IMR-90 (cell line): Measurements from ENCODE around the gene WDR91. TPM values are rescaled to one million over a fixed set of nuclear protein-coding genes. Genes with fewer than 3 reads are reported as not detected.

ENCODE experiments used
- ATAC-seq: fragments of 200-7000 bp; cut with Tn5 transposase; 2 replicates; pipeline ENCODE4 v1.9.1; 2020; ENCODE audit warnings: low read depth, mild to moderate bottlenecking, moderate library complexity
- BruUV-seq: library from RNA; stranded (reverse); fragments of 400-500 nt; replicated peaks from 2 replicates; lab custom pipeline; 2021; lab: Mats Ljungman, UMichigan
- CTCF ChIA-PET: fragments of 300-600 bp; formaldehyde crosslinking; extraction: SDS; loops from one replicate; lab custom pipeline; 2021; ENCODE audit warnings: antibody characterized with exemption; lab: Yijun Ruan, JAX
- POLR2A ChIA-PET: fragments of 300-600 bp; sonication (Branson Sonifier 250); formaldehyde crosslinking; loops from one replicate; lab custom pipeline; 2022; ENCODE audit warnings: antibody characterized with exemption; ENCODE audit not compliant: unreplicated experiment; lab: Charles Lee
- DNase-seq: peaks from one replicate; pipeline ENCODE4 v3.0.0; 2013
- H2AFZ ChIP-seq: replicated peaks from 2 replicates; pipeline ENCODE3; 2013; ENCODE audit warnings: low read length, mild to moderate bottlenecking; ENCODE audit not compliant: poor library complexity
- H2AK5ac ChIP-seq: 2 replicates; pipeline ENCODE4 v1.6.1; 2013; ENCODE audit warnings: low read depth, low read length, inconsistent platforms
- H2AK9ac ChIP-seq: replicated peaks from 2 replicates; pipeline ENCODE3; 2013; ENCODE audit warnings: mild to moderate bottlenecking, low read depth, low read length, moderate library complexity; ENCODE audit not compliant: poor library complexity
- H2BK120ac ChIP-seq: 2 replicates; pipeline ENCODE4 v1.6.1; 2013; ENCODE audit warnings: low read depth, low read length, inconsistent platforms
- H2BK15ac ChIP-seq: 3 replicates; pipeline ENCODE4 v1.6.1; 2013; ENCODE audit warnings: low read depth, low read length, inconsistent platforms
- H2BK20ac ChIP-seq: 2 replicates; pipeline ENCODE4 v1.6.1; 2013; ENCODE audit warnings: low read depth, mild to moderate bottlenecking, inconsistent platforms, low read length, moderate library complexity
- H2BK5ac ChIP-seq: 2 replicates; pipeline ENCODE4 v1.6.1; 2013; ENCODE audit warnings: mild to moderate bottlenecking, low read depth, low read length, inconsistent platforms; ENCODE audit not compliant: poor library complexity, severe bottlenecking
- H3K14ac ChIP-seq: replicated peaks from 2 replicates; pipeline ENCODE4 v1.6.1; 2013; ENCODE audit warnings: low read depth, low read length, inconsistent platforms
- H3K18ac ChIP-seq: 2 replicates; pipeline ENCODE4 v1.6.1; 2013; ENCODE audit warnings: low read depth, low read length, control low read depth
- H3K23ac ChIP-seq: 2 replicates; pipeline ENCODE4 v1.6.1; 2013; ENCODE audit warnings: low read depth, low read length, inconsistent platforms
- H3K27ac ChIP-seq: 2 replicates; pipeline ENCODE4 v1.5.1; 2013; ENCODE audit warnings: mild to moderate bottlenecking, control low read depth, low read length; ENCODE audit not compliant: insufficient read depth
- H3K27me3 ChIP-seq: 2 replicates; pipeline ENCODE4 v1.6.1; 2013; ENCODE audit warnings: low read length; ENCODE audit not compliant: control insufficient read depth, insufficient read depth
- H3K36me3 ChIP-seq: 2 replicates; pipeline ENCODE4 v1.6.1; 2013; ENCODE audit warnings: low read length, mixed read lengths; ENCODE audit not compliant: control insufficient read depth, insufficient read depth
- H3K4ac ChIP-seq: 2 replicates; pipeline ENCODE4 v1.6.1; 2013; ENCODE audit warnings: low read depth, low read length, inconsistent platforms
- H3K4me1 ChIP-seq: 2 replicates; pipeline ENCODE4 v1.6.1; 2013; ENCODE audit warnings: low read length, mixed read lengths; ENCODE audit not compliant: control insufficient read depth, insufficient read depth
- H3K4me2 ChIP-seq: 2 replicates; pipeline ENCODE4 v1.6.1; 2013; ENCODE audit warnings: low read depth, mild to moderate bottlenecking, control low read depth, low read length, moderate library complexity
- H3K4me3 ChIP-seq: 2 replicates; pipeline ENCODE4 v1.5.1; 2013; ENCODE audit warnings: low read depth, mild to moderate bottlenecking, control low read depth, low read length, moderate library complexity; ENCODE audit not compliant: insufficient read depth
- H3K56ac ChIP-seq: 2 replicates; pipeline ENCODE4 v1.6.1; 2013; ENCODE audit warnings: low read length, inconsistent platforms; ENCODE audit not compliant: insufficient read depth; ENCODE audit errors: extremely low read depth
- H3K79me1 ChIP-seq, 2 experiments: 2 replicates each; pipeline ENCODE4 v1.6.1; 2013; ENCODE audit warnings: low read length in 2 of 2, inconsistent platforms in 1 of 2, low read depth in 1 of 2
- H3K9ac ChIP-seq: 2 replicates; pipeline ENCODE4 v1.6.1; 2013; ENCODE audit warnings: low read depth, low read length, control low read depth
- H3K9me1 ChIP-seq: 2 replicates; pipeline ENCODE4 v1.6.1; 2013; ENCODE audit warnings: low read length, inconsistent platforms; ENCODE audit not compliant: insufficient read depth
- H3K9me3 ChIP-seq: 2 replicates; pipeline ENCODE4 v1.6.1; 2013; ENCODE audit warnings: low read length; ENCODE audit not compliant: control insufficient read depth, insufficient read depth
- H4K20me1 ChIP-seq: 2 replicates; pipeline ENCODE4 v1.6.1; 2013; ENCODE audit warnings: low read length, inconsistent platforms; ENCODE audit not compliant: insufficient read depth
- H4K5ac ChIP-seq: 2 replicates; pipeline ENCODE4 v1.6.1; 2013; ENCODE audit warnings: mild to moderate bottlenecking, low read depth, low read length, control low read depth
- H4K8ac ChIP-seq, 2 experiments: 2 replicates each; pipeline ENCODE4 v1.6.1; 2013; ENCODE audit warnings: low read depth in 2 of 2, low read length in 2 of 2, control low read depth in 1 of 2, inconsistent platforms in 1 of 2
- H4K91ac ChIP-seq: 2 replicates; pipeline ENCODE4 v1.6.1; 2013; ENCODE audit warnings: low read depth, low read length, inconsistent platforms; ENCODE audit not compliant: insufficient read depth
- BHLHE40 ChIP-seq: fragments of 150-350 bp; IDR thresholded peaks from 2 replicates; pipeline ENCODE4 v1.6.1; 2016; ENCODE audit warnings: mild to moderate bottlenecking, low read depth, low read length
- CEBPB ChIP-seq: IDR thresholded peaks from 2 replicates; pipeline ENCODE4 v1.6.1; 2012; ENCODE audit warnings: low read depth, low read length, improper control_type of control experiment
- CHD1 ChIP-seq: IDR thresholded peaks from 2 replicates; pipeline ENCODE4 v1.6.1; 2012; ENCODE audit warnings: low read depth, low read length, improper control_type of control experiment
- CTCF ChIP-seq: conservative IDR thresholded peaks from 2 replicates; pipeline ENCODE4 v1.5.1; 2012; ENCODE audit warnings: mild to moderate bottlenecking, low read depth, low read length, improper control_type of control experiment
- ELK1 ChIP-seq: fragments of 150-350 bp; IDR thresholded peaks from 2 replicates; pipeline ENCODE4 v1.6.1; 2016; ENCODE audit warnings: low read depth, mild to moderate bottlenecking, low read length, moderate library complexity, borderline replicate concordance
- FOS ChIP-seq: fragments of 150-350 bp; IDR thresholded peaks from 2 replicates; pipeline ENCODE4 v1.6.1; 2016; ENCODE audit warnings: low read depth, low read length
- MAFK ChIP-seq: IDR thresholded peaks from 2 replicates; pipeline ENCODE4 v1.6.1; 2012; ENCODE audit warnings: low read depth, low read length, improper control_type of control experiment
- MAZ ChIP-seq: IDR thresholded peaks from 2 replicates; pipeline ENCODE4 v1.6.1; 2012; ENCODE audit warnings: low read depth, mild to moderate bottlenecking, low read length, improper control_type of control experiment, moderate library complexity, borderline replicate concordance
- MXI1 ChIP-seq: IDR thresholded peaks from 2 replicates; pipeline ENCODE4 v1.6.1; 2012; ENCODE audit warnings: low read depth, mild to moderate bottlenecking, low read length, moderate library complexity, borderline replicate concordance
- NFE2L2 ChIP-seq: fragments of 150-350 bp; IDR thresholded peaks from 2 replicates; pipeline ENCODE4 v1.6.1; 2016; ENCODE audit warnings: low read depth, mild to moderate bottlenecking, low read length
- POLR2A ChIP-seq: IDR thresholded peaks from 2 replicates; pipeline ENCODE4 v1.6.1; 2012; ENCODE audit warnings: mild to moderate bottlenecking, low read depth, low read length
- RAD21 ChIP-seq: IDR thresholded peaks from 2 replicates; pipeline ENCODE4 v1.6.1; 2012; ENCODE audit warnings: low read length, improper control_type of control experiment
- RCOR1 ChIP-seq: IDR thresholded peaks from 2 replicates; pipeline ENCODE4 v1.6.1; 2012; ENCODE audit warnings: mild to moderate bottlenecking, low read length, improper control_type of control experiment; ENCODE audit not compliant: insufficient replicate concordance
- RFX5 ChIP-seq: IDR thresholded peaks from 2 replicates; pipeline ENCODE4 v1.8.0; 2012; ENCODE audit warnings: low read depth, mild to moderate bottlenecking, low read length, moderate library complexity
- SMC3 ChIP-seq: fragments of 150-350 bp; IDR thresholded peaks from 2 replicates; pipeline ENCODE4 v1.6.1; 2016; ENCODE audit warnings: low read depth, mild to moderate bottlenecking, antibody characterized with exemption, low read length, moderate library complexity
- WGBS, 2 experiments: methylation state at CpG; one replicate each; pipeline versions ENCODE4 v1.1.5 to v1.1.7; 2013; ENCODE audit warnings: missing lambda C conversion rate in 2 of 2; ENCODE audit not compliant: insufficient read length in 1 of 2; ENCODE audit errors: extremely low coverage in 2 of 2; 5-methylcytosine and 5-hydroxymethylcytosine counted together
- dilution Hi-C: fragments of 300-500 bp; cut with HindIII; formaldehyde crosslinking; loops from one replicate; pipeline ENCODE4 v1.14.3; 2018; ENCODE audit warnings: low sequenced_read_pairs; ENCODE audit not compliant: unreplicated experiment
- in situ Hi-C: fragments of 300-500 bp; cut with MboI; formaldehyde crosslinking; loops from 3 replicates; pipeline ENCODE4 v1.14.3; 2019; ENCODE audit warnings: low sequenced_read_pairs, inconsistent platforms, mixed read lengths
- intact Hi-C: fragments of 100-400 bp; cut with micrococcal nuclease; formaldehyde crosslinking; loops from 2 replicates; pipeline ENCODE4 v1.10.0; 2022
- polyA plus RNA-seq, 3 experiments: library from polyadenylated mRNA; depleted of rRNA; stranded (reverse); fragments of >200 nt; gene quantifications; 2 replicates each; pipeline ENCODE4 v1.2.3, GENCODE V29; 2012; ENCODE audit warnings: low replicate concordance in 1 of 3
- total RNA-seq: library from RNA; depleted of rRNA; stranded (reverse); fragments of >200 nt; gene quantifications from 2 replicates; pipeline ENCODE4 v1.2.3, GENCODE V29; 2012
- TF ChIP-seq, protein P1 (sequence below): fragments of 150-350 bp; IDR thresholded peaks from 2 replicates; pipeline ENCODE4 v1.6.1; 2017; ENCODE audit warnings: mild to moderate bottlenecking, antibody characterized with exemption, low read length, low read depth

The WDR91 gene
- total and polyA plus RNA-seq, 2 of the 4 experiments (the other 2 are of a cell fraction): 5.2 to 10.3 TPM

DNA sequence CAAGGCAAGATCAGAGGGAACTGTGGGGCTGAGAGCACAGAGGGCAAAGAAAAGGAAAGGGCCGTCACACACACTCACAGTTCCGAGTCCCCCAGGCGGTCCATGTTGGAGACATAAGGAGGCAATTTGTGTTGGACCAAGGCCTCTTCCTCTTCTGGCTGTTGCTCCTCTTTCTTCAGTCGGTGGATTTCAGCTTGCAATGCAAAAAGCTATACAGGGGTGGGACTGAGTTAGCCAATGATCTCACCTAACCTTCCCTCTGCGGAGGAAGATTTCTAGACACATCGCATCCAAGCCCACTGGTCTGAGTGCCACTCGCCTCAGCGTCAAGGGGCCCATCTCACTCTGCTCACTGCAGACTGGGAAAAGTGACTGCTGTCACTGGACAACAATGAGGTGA is 5.5 kb downstream of the WDR91 start:
- in situ Hi-C loops (no loop called here), intact Hi-C loops (no loop called here), dilution Hi-C loops (no loop called here)
- no CpG with 5 or more reads among the region's 8 CpGs for WGBS, 2 experiments
- Histone ChIP-seq H2BK20ac (no peak overlapping the region), H3K4me3 (no peak overlapping the region), H2AK9ac (no peak overlapping the region), H2BK120ac (no peak overlapping the region), H2AFZ (no peak overlapping the region), H4K91ac (no peak overlapping the region), H2AK5ac (no peak overlapping the region; the same call in 1 of the 2 replicates), H2BK15ac (no peak overlapping the region), H3K27me3 (no peaks in the 10 kb centered on the region), H3K56ac (no peak overlapping the region), H4K5ac (no peak overlapping the region), H4K8ac (no peak overlapping the region), H3K18ac (no peak overlapping the region), H3K4me1 (peaks cover 8% of the 10 kb centered on the region; the same call in 1 of the 2 replicates), H3K27ac (no peak overlapping the region), H3K23ac (no peak overlapping the region), H3K79me1 (peaks cover 8 to 38% of the 10 kb centered on the region in 2 experiments; a peak in 3 of 4 replicates), H3K9me1 (peaks cover 20% of the 10 kb centered on the region), H3K9me3 (no peaks in the 10 kb centered on the region), H3K36me3 (peaks cover 7% of the 10 kb centered on the region), H3K4me2 (no peak overlapping the region), H2BK5ac (no peak overlapping the region), H3K4ac (no peak overlapping the region; the same call in 1 of the 2 replicates), H3K14ac (no peak overlapping the region), H4K20me1 (no peaks in the 10 kb centered on the region), H3K9ac (no peak overlapping the region)
- BruUV-seq: no TSS peak
- ChIA-PET CTCF (no interaction called here), POLR2A (no interaction called here)
- no peak for DNase-seq
- ATAC-seq: no peak
- TF ChIP-seq, protein P1, sequence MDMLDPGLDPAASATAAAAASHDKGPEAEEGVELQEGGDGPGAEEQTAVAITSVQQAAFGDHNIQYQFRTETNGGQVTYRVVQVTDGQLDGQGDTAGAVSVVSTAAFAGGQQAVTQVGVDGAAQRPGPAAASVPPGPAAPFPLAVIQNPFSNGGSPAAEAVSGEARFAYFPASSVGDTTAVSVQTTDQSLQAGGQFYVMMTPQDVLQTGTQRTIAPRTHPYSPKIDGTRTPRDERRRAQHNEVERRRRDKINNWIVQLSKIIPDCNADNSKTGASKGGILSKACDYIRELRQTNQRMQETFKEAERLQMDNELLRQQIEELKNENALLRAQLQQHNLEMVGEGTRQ: no peak
- TF ChIP-seq SMC3: no peak
- no peak for TF ChIP-seq FOS
- TF ChIP-seq CHD1: no peak
- no peak for TF ChIP-seq POLR2A
- no peak for TF ChIP-seq MXI1
- no peak for TF ChIP-seq CTCF
- TF ChIP-seq NFE2L2: no peak
- TF ChIP-seq MAZ: no peak
- no peak for TF ChIP-seq BHLHE40
- TF ChIP-seq ELK1: no peak
- TF ChIP-seq MAFK: no peak
- TF ChIP-seq CEBPB: no peak
- TF ChIP-seq RCOR1: no peak
- TF ChIP-seq RAD21: no peak
- TF ChIP-seq RFX5: no peak
